GM12878 (cell line): ENCODE measurements around the gene SDHAF1. TPM values are rescaled to one million over a fixed set of nuclear protein-coding genes. Genes with fewer than 3 reads are reported as not detected.

Experiments used
- ATAC-seq: fragments of 200-7000 bp; cut with Tn5 transposase; 3 replicates; pipeline ENCODE4 v1.9.1; 2020; ENCODE audit warnings: mild to moderate bottlenecking, moderate library complexity
- BruUV-seq: library from RNA; stranded (reverse); fragments of 400-500 nt; replicated peaks from 2 replicates; lab custom pipeline; 2021; lab: Mats Ljungman, UMichigan
- CTCF ChIA-PET: fragments of 300-600 bp; sonication (Branson Sonifier 250); formaldehyde crosslinking; extraction: SDS; loops from one replicate; lab custom pipeline; 2021; ENCODE audit warnings: inconsistent platforms; lab: Yijun Ruan, JAX
- POLR2A ChIA-PET: fragments of 350-600 bp; formaldehyde crosslinking; extraction: SDS; loops from one replicate; lab custom pipeline; 2021; ENCODE audit warnings: inconsistent platforms; lab: Charles Lee
- RAD21 ChIA-PET: fragments of 300-600 bp; sonication (Branson Sonifier 250); formaldehyde crosslinking; loops from one replicate; lab custom pipeline; 2023; ENCODE audit warnings: antibody characterized with exemption; ENCODE audit not compliant: unreplicated experiment; lab: Charles Lee
- SMC1A ChIA-PET: fragments of 300-600 bp; sonication (Branson Sonifier 250); formaldehyde crosslinking; loops from one replicate; lab custom pipeline; 2023; ENCODE audit not compliant: unreplicated experiment, uncharacterized antibody; lab: Charles Lee
- DNase-seq: peaks from one replicate; pipeline ENCODE4 v3.0.0-alpha.2; 2011; ENCODE audit warnings: low read depth, low spot score
- FAIRE-seq: peaks from 3 replicates; lab custom pipeline; 2011; peaks lifted over from hg19 to GRCh38; lab: Jason Lieb, UNC
- H2AFZ ChIP-seq: 2 replicates; pipeline ENCODE4 v1.6.0; 2011; ENCODE audit warnings: low read depth, low read length, control low read depth; ENCODE audit not compliant: control insufficient read depth
- H3K27ac ChIP-seq: 2 replicates; pipeline ENCODE4 v1.5.1; 2011; ENCODE audit warnings: control low read depth; ENCODE audit not compliant: control insufficient read depth, insufficient read depth
- H3K27me3 ChIP-seq, 2 experiments: replicated peaks in 1 of 2; 2 replicates each; pipeline versions ENCODE4 v1.6.0 to v1.6.1; 2011; ENCODE audit warnings: low read length in 1 of 2; ENCODE audit not compliant: control insufficient read depth in 2 of 2, insufficient read depth in 2 of 2
- H3K36me3 ChIP-seq, 2 experiments: 2 replicates each; pipeline ENCODE4 v1.5.1; 2011; ENCODE audit warnings: low read length in 1 of 2; ENCODE audit not compliant: control insufficient read depth in 2 of 2, insufficient read depth in 2 of 2
- H3K4me1 ChIP-seq: 2 replicates; pipeline ENCODE4 v1.6.1; 2011; ENCODE audit warnings: mild to moderate bottlenecking, low read length, moderate library complexity, mixed read lengths; ENCODE audit not compliant: control insufficient read depth, insufficient read depth
- H3K4me2 ChIP-seq: 2 replicates; pipeline ENCODE4 v1.6.0; 2011; ENCODE audit warnings: control low read depth; ENCODE audit not compliant: control insufficient read depth, insufficient read depth
- H3K4me3 ChIP-seq: fragments of 200-600 bp; sonication (generic); 2 replicates; pipeline ENCODE4 v1.5.1; 2016
- H3K79me2 ChIP-seq: 2 replicates; pipeline ENCODE4 v1.6.0; 2011; ENCODE audit warnings: low read length; ENCODE audit not compliant: control insufficient read depth, insufficient read depth
- H3K9ac ChIP-seq: 2 replicates; pipeline ENCODE4 v1.8.0; 2011; ENCODE audit warnings: low read length, control low read depth, mixed read lengths; ENCODE audit not compliant: control insufficient read depth, insufficient read depth
- H3K9me3 ChIP-seq: replicated peaks from 3 replicates; pipeline ENCODE4 v1.5.1; 2011; ENCODE audit warnings: mild to moderate bottlenecking, low read length; ENCODE audit not compliant: control insufficient read depth, insufficient read depth
- H4K20me1 ChIP-seq: 2 replicates; pipeline ENCODE4 v1.6.0; 2011; ENCODE audit not compliant: control insufficient read depth, insufficient read depth
- KLF5 ChIP-seq: fragments of 450-650 bp; IDR thresholded peaks from 2 replicates; pipeline ENCODE4 v1.6.1; 2014; ENCODE audit warnings: mild to moderate bottlenecking; ENCODE audit not compliant: partially characterized antibody
- MEF2B ChIP-seq: fragments of 450-650 bp; IDR thresholded peaks from 2 replicates; pipeline ENCODE4 v1.6.1; 2018; ENCODE audit warnings: mild to moderate bottlenecking, moderate library complexity; ENCODE audit not compliant: partially characterized antibody, poor library complexity, severe bottlenecking
- NR2F1 ChIP-seq: fragments of 450-650 bp; conservative IDR thresholded peaks from 2 replicates; pipeline ENCODE4 v1.6.1; 2017; ENCODE audit warnings: mild to moderate bottlenecking
- WGBS: methylation state at CpG from one replicate; pipeline ENCODE4 v1.1.6; 2016; ENCODE audit warnings: low lambda C conversion rate; ENCODE audit not compliant: insufficient replicate concordance, insufficient coverage; ENCODE audit errors: missing lambda C conversion rate; 5-methylcytosine and 5-hydroxymethylcytosine counted together
- in situ Hi-C: fragments of 300-500 bp; cut with MboI; formaldehyde crosslinking; loops from 9 replicates; pipeline ENCODE4 v1.14.3; 2018; ENCODE audit warnings: mixed read lengths
- intact Hi-C: fragments of 100-400 bp; cut with micrococcal nuclease; formaldehyde crosslinking; loops from one replicate; pipeline ENCODE4 v1.14.2; 2022; ENCODE audit not compliant: unreplicated experiment
- polyA plus RNA-seq, 11 experiments: library from polyadenylated mRNA; depleted of rRNA in 4 of 11; unstranded in 6 of 11; stranded (reverse) in 5 of 11; fragments of >200 nt; fragmentation: Nextera tagmentation in 4 of 11; fragmentation: Illumina TruSeq in 1 of 11; extraction: Ambion mirVana in 4 of 11; extraction: Trizol in 1 of 11; gene quantifications; 1 replicate in 1 of 11; 2 replicates in 10 of 11; pipeline versions ENCODE4 v1.2.1 to v1.2.3, GENCODE V29; 2011 to 2016; ENCODE audit warnings: inconsistent platforms in 2 of 11, missing spikeins in 2 of 11, low read depth in 1 of 11
- total RNA-seq, 4 experiments: library from RNA; depleted of rRNA in 3 of 4; stranded (reverse); fragments of >200 nt in 3 of 4; fragmentation: Illumina TruSeq in 1 of 4; extraction: Trizol in 1 of 4; gene quantifications; 2 replicates each; pipeline versions ENCODE4 v1.2.1 to v1.2.3, GENCODE V29; 2013 to 2021
- TF ChIP-seq, protein P1 (sequence below): IDR thresholded peaks from 2 replicates; pipeline ENCODE4 v1.6.1; 2011; ENCODE audit warnings: borderline replicate concordance, low read depth, mild to moderate bottlenecking, moderate library complexity, low read length; ENCODE audit not compliant: insufficient read depth, poor library complexity, severe bottlenecking

SDHAF1 gene
- total and polyA plus RNA-seq, 10 of the 15 experiments (the other 5 are each of a cell fraction or from before 2014, with no cell fraction given), result 0.74 to 45.6 (median 24.4) TPM

DNA sequence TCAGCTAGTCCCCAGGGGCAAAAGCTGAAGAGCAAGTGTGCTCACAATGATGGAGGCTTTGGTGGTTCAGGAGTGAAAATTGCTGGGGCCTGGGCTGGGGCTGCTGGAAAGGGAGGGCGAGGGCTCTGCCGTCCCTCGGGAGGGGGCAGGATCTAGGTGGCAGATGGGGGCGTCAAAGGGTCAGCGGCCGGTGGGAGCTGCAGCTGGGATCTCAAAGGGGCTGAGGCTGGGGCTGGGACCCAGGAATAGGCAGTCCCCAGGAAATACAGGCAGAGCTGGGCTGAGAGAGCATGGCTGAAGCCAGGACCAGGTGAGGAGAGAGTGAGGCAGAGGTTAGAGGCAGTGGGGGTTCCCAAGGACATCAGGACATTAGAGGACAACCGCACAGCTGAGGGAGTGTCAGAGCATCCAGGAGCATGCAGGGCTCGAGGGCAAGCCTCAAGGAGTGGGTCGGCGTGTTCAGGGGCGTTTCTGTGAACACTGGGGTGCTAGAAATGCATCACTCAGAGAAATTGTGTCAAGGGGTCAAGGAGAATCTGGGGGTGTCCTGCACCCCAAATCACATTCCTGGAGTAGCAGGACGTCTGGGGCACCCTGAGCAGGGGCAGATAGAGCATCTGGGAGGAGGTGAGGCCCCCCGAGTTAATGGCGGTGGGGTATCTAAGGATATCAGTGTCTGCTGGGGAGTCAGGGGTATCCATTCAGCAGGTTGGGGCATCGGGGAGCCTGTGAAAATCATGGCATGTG, 14.8 kb downstream of the SDHAF1 start:
- in situ Hi-C loops (no loop called here), intact Hi-C loops (loop anchor here (5.0 kb wide), 1 partner anchor 42 kb away; the partner anchor contains the start of genes THAP8 and WDR62)
- Histone ChIP-seq H3K27me3 (no peaks in the 10 kb centered on the region), H3K4me1 (no peaks in the 10 kb centered on the region; the same call in 1 of the 2 replicates), H2AFZ (no peak overlapping the region), H4K20me1 (no peaks in the 10 kb centered on the region), H3K9me3 (no peaks in the 10 kb centered on the region), H3K9ac (no peak overlapping the region), H3K4me2 (peak overlapping the region; percentile 66; the same call in 1 of the 2 replicates), H3K79me2 (peaks cover 13% of the 10 kb centered on the region), H3K27ac (no peak overlapping the region), H3K4me3 (peak overlapping the region; percentile 47; the same call in 1 of the 2 replicates)
- no peak for FAIRE-seq
- RAD21 ChIA-PET, result no interaction called here
- no TSS peak for BruUV-seq
- SMC1A ChIA-PET, result interaction anchor here (0.6 kb wide), 1 partner anchor 34 kb away, joined by 3 read pairs; no protein-coding TSS in a partner anchor
- 60% methylated on average over 15 of the region's 15 CpGs for WGBS
- POLR2A ChIA-PET, result interaction anchor here (1.5 kb wide), 1 partner anchor 13 kb away, joined by 5 read pairs; no protein-coding TSS in a partner anchor
- DNase-seq, result no peak
- ATAC-seq, result no peak
- TF ChIP-seq KLF5, result no peak
- TF ChIP-seq NR2F1, result no peak
- TF ChIP-seq MEF2B, result peak; percentile 44
- TF ChIP-seq, all 136 proteins: peak for 1
- no peaks in the 10 kb centered on the region for H3K36me3 ChIP-seq
- CTCF ChIA-PET, result interaction anchor here (0.9 to 1.7 kb wide), 2 partner anchors 12 to 44 kb away, joined by 5 to 6 read pairs; partner anchors contain the start of gene THAP8

DNA sequence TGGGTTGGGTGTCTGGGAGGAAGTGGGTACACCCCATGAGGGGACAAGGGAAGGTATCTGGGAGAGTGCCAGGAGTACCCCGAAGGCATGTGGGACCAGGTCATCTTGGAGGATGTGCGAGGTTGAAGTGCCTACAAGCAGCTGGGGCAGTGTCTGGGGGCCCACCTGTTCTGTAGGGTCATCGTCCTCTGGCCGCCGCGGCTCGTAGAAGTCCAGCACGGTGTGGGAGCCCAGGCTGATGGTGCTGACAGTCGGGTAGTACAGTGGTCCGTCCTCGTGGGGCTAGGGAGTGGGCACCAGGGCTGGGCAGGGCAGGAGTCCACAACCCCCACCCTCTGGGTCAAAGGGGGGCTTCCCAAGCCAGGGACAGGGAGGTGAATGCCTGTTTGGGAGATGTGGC, 15.4 kb downstream of the SDHAF1 start:
- ChIA-PET RAD21 (no interaction called here), CTCF (interaction anchor here (0.9 kb wide), 1 partner anchor 43 kb away, joined by 5 read pairs; the partner anchor contains the start of gene THAP8), POLR2A (no interaction called here), SMC1A (no interaction called here)
- DNase-seq (no peak), ATAC-seq (no peak), FAIRE-seq (no peak)
- Histone ChIP-seq H3K9ac (no peak overlapping the region), H3K4me3 (no peak overlapping the region), H2AFZ (no peak overlapping the region), H3K9me3 (no peaks in the 10 kb centered on the region), H3K4me1 (no peaks in the 10 kb centered on the region; the same call in 1 of the 2 replicates), H3K27me3 (no peaks in the 10 kb centered on the region), H3K36me3 (no peaks in the 10 kb centered on the region), H3K4me2 (no peak overlapping the region), H3K79me2 (peaks cover 16% of the 10 kb centered on the region), H4K20me1 (no peaks in the 10 kb centered on the region), H3K27ac (no peak overlapping the region)
- in situ Hi-C loops, result no loop called here
- TF ChIP-seq, protein P1, sequence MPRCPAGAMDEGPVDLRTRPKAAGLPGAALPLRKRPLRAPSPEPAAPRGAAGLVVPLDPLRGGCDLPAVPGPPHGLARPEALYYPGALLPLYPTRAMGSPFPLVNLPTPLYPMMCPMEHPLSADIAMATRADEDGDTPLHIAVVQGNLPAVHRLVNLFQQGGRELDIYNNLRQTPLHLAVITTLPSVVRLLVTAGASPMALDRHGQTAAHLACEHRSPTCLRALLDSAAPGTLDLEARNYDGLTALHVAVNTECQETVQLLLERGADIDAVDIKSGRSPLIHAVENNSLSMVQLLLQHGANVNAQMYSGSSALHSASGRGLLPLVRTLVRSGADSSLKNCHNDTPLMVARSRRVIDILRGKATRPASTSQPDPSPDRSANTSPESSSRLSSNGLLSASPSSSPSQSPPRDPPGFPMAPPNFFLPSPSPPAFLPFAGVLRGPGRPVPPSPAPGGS, result no peak
- intact Hi-C loops, result loop anchor here (5.0 kb wide), 1 partner anchor 42 kb away; the partner anchor contains the start of genes THAP8 and WDR62
- no TSS peak for BruUV-seq
- WGBS, result 84% methylated on average over 11 of the region's 11 CpGs
